Trophoblast cell (in vitro differentiated cells and primary cell): ENCODE measurements around the gene MAGI2.
A peak's percentile ranks its signal among the peaks of the same experiment; 100 is the strongest.

Experiments
- DNase-seq, 2 donors: peaks; one replicate each; pipeline ENCODE4 v3.0.0-alpha.2; 2016
- H2AFZ ChIP-seq: 2 replicates; pipeline ENCODE4 v1.6.1; 2013; ENCODE audit warnings: low read length, moderate library complexity, mild to moderate bottlenecking; ENCODE audit not compliant: insufficient read depth, poor library complexity
- H2AK5ac ChIP-seq: 2 replicates; pipeline ENCODE4 v1.6.1; 2013; ENCODE audit warnings: mild to moderate bottlenecking, low read length
- H2BK120ac ChIP-seq: 2 replicates; pipeline ENCODE4 v1.6.1; 2013; ENCODE audit warnings: low read length, mild to moderate bottlenecking, moderate library complexity; ENCODE audit not compliant: insufficient read depth, poor library complexity
- H2BK12ac ChIP-seq: 2 replicates; pipeline ENCODE4 v1.6.1; 2013; ENCODE audit warnings: mild to moderate bottlenecking, low read length, moderate library complexity
- H2BK5ac ChIP-seq: 2 replicates; pipeline ENCODE4 v1.6.1; 2013; ENCODE audit warnings: low read length, low read depth, moderate library complexity, mild to moderate bottlenecking; ENCODE audit not compliant: poor library complexity
- H3K14ac ChIP-seq: 2 replicates; pipeline ENCODE4 v1.6.1; 2013; ENCODE audit warnings: mild to moderate bottlenecking, low read length
- H3K18ac ChIP-seq: 2 replicates; pipeline ENCODE4 v1.6.1; 2013; ENCODE audit warnings: mild to moderate bottlenecking, low read length
- H3K23ac ChIP-seq: 2 replicates; pipeline ENCODE4 v1.6.1; 2013; ENCODE audit warnings: low read length
- H3K27ac ChIP-seq: 2 replicates; pipeline ENCODE4 v1.5.1; 2013; ENCODE audit warnings: low read depth, mild to moderate bottlenecking, inconsistent platforms, low read length, moderate library complexity
- H3K27me3 ChIP-seq: 2 replicates; pipeline ENCODE4 v1.6.1; 2013; ENCODE audit warnings: inconsistent platforms, mild to moderate bottlenecking, low read length, moderate library complexity; ENCODE audit not compliant: insufficient read depth
- H3K36me3 ChIP-seq, 2 experiments: 1 replicate in 1 of 2; 2 replicates in 1 of 2; pipeline ENCODE4 v1.6.1; 2013; ENCODE audit warnings: low read length in 2 of 2, mild to moderate bottlenecking in 2 of 2, moderate library complexity in 1 of 2; ENCODE audit not compliant: insufficient read depth in 2 of 2, control insufficient read depth in 1 of 2
- H3K4ac ChIP-seq: 2 replicates; pipeline ENCODE4 v1.6.1; 2013; ENCODE audit warnings: low read depth, mild to moderate bottlenecking, low read length, moderate library complexity
- H3K4me1 ChIP-seq, 2 experiments: 1 replicate in 1 of 2; 2 replicates in 1 of 2; pipeline ENCODE4 v1.6.1; 2013; ENCODE audit warnings: low read length in 2 of 2, mild to moderate bottlenecking in 2 of 2, moderate library complexity in 1 of 2; ENCODE audit not compliant: insufficient read depth in 2 of 2, control insufficient read depth in 1 of 2
- H3K4me2 ChIP-seq: 2 replicates; pipeline ENCODE4 v1.6.1; 2013; ENCODE audit warnings: inconsistent platforms, mild to moderate bottlenecking, low read length, moderate library complexity
- H3K4me3 ChIP-seq: 2 replicates; pipeline ENCODE4 v1.5.1; 2013; ENCODE audit warnings: mild to moderate bottlenecking, low read depth, low read length, inconsistent platforms
- H3K79me1 ChIP-seq: one replicate; pipeline ENCODE4 v1.6.1; 2013; ENCODE audit warnings: low read length
- H3K79me2 ChIP-seq: 2 replicates; pipeline ENCODE4 v1.6.1; 2013; ENCODE audit warnings: low read length, mild to moderate bottlenecking; ENCODE audit not compliant: control insufficient read depth, insufficient read depth, poor library complexity
- H3K9ac ChIP-seq: 2 replicates; pipeline ENCODE4 v1.6.1; 2013; ENCODE audit warnings: mild to moderate bottlenecking, low read length
- H3K9me3 ChIP-seq: 2 replicates; pipeline ENCODE4 v1.6.1; 2013; ENCODE audit warnings: low read depth, mild to moderate bottlenecking, control low read depth, inconsistent platforms, low read length; ENCODE audit not compliant: insufficient read depth
- H4K12ac ChIP-seq: 2 replicates; pipeline ENCODE4 v1.6.1; 2013; ENCODE audit warnings: low read depth, mild to moderate bottlenecking, low read length, moderate library complexity
- H4K8ac ChIP-seq: 2 replicates; pipeline ENCODE4 v1.6.1; 2013; ENCODE audit warnings: low read depth, mild to moderate bottlenecking, low read length, moderate library complexity
- H4K91ac ChIP-seq: one replicate; pipeline ENCODE4 v1.6.1; 2013; ENCODE audit warnings: low read depth, mild to moderate bottlenecking, low read length, moderate library complexity
- WGBS: extraction: QIAGEN DNeasy Blood & Tissue Kit; methylation state at CpG from one replicate; pipeline ENCODE4 v1.1.7; 2013; ENCODE audit warnings: missing lambda C conversion rate; ENCODE audit not compliant: insufficient read length, insufficient coverage; ENCODE audit errors: extremely low coverage; 5-methylcytosine and 5-hydroxymethylcytosine counted together

MAGI2 gene

GRCh38 chr7:78052112-78052511 lies 1401.4 kb downstream of the MAGI2 start:
- no peak overlapping the region for H3K23ac ChIP-seq
- no peak overlapping the region for H3K4ac ChIP-seq
- peak overlapping the region; percentile 13 for H3K9ac ChIP-seq
- H2AK5ac ChIP-seq, result no peak overlapping the region
- no peak for DNase-seq
- no peak overlapping the region for H2BK12ac ChIP-seq
- no peak overlapping the region for H3K27ac ChIP-seq
- no peak overlapping the region for H3K4me3 ChIP-seq
- no peaks in the 10 kb centered on the region for H3K36me3 ChIP-seq
- WGBS, result no CpG with 5 or more reads among the region's 7 CpGs
- H3K79me1 ChIP-seq, result no peaks in the 10 kb centered on the region
- no peak overlapping the region for H2AFZ ChIP-seq
- H3K18ac ChIP-seq, result no peak overlapping the region
- no peak overlapping the region for H4K12ac ChIP-seq
- H4K8ac ChIP-seq, result no peak overlapping the region
- no peak overlapping the region for H2BK120ac ChIP-seq
- no peak overlapping the region for H2BK5ac ChIP-seq
- no peak overlapping the region for H4K91ac ChIP-seq
- H3K4me2 ChIP-seq, result no peak overlapping the region
- no peaks in the 10 kb centered on the region for H3K27me3 ChIP-seq
- peaks cover 0 to 2% of the 10 kb centered on the region in 2 experiments for H3K4me1 ChIP-seq
- no peaks in the 10 kb centered on the region for H3K79me2 ChIP-seq
- no peaks in the 10 kb centered on the region for H3K9me3 ChIP-seq
- H3K14ac ChIP-seq, result no peak overlapping the region

GRCh38 chr7:78047800-78048199 lies 1405.7 kb downstream of the MAGI2 start:
- H3K27ac ChIP-seq, result no peak overlapping the region
- H3K18ac ChIP-seq, result no peak overlapping the region
- H3K23ac ChIP-seq, result no peak overlapping the region
- H3K4me3 ChIP-seq, result no peak overlapping the region
- no peaks in the 10 kb centered on the region for H3K79me1 ChIP-seq
- no peak overlapping the region for H3K9ac ChIP-seq
- H2BK12ac ChIP-seq, result no peak overlapping the region
- H4K8ac ChIP-seq, result no peak overlapping the region
- H2AFZ ChIP-seq, result no peak overlapping the region
- WGBS, result no CpG with 5 or more reads among the region's 3 CpGs
- H4K12ac ChIP-seq, result no peak overlapping the region
- no peak overlapping the region for H2BK5ac ChIP-seq
- no peak overlapping the region for H3K4me2 ChIP-seq
- no peak overlapping the region for H3K4ac ChIP-seq
- H3K79me2 ChIP-seq, result no peaks in the 10 kb centered on the region
- H3K9me3 ChIP-seq, result no peaks in the 10 kb centered on the region
- H3K4me1 ChIP-seq, result peaks cover 0 to 2% of the 10 kb centered on the region in 2 experiments
- no peak overlapping the region for H2AK5ac ChIP-seq
- no peak for DNase-seq
- no peak overlapping the region for H3K14ac ChIP-seq
- no peak overlapping the region for H4K91ac ChIP-seq
- no peaks in the 10 kb centered on the region for H3K36me3 ChIP-seq
- H2BK120ac ChIP-seq, result no peak overlapping the region
- no peaks in the 10 kb centered on the region for H3K27me3 ChIP-seq

- Histone ChIP-seq H3K18ac (no peak overlapping the region), H3K14ac (no peak overlapping the region), H3K4me2 (no peak overlapping the region), H3K79me2 (no peaks in the 10 kb centered on the region), H3K27me3 (no peaks in the 10 kb centered on the region), H4K8ac (no peak overlapping the region), H3K23ac (no peak overlapping the region), H2BK120ac (no peak overlapping the region), H3K4ac (no peak overlapping the region), H2AFZ (no peak overlapping the region), H3K27ac (no peak overlapping the region), H3K9ac (no peak overlapping the region), H3K9me3 (no peaks in the 10 kb centered on the region), H2BK5ac (no peak overlapping the region), H3K79me1 (no peaks in the 10 kb centered on the region), H3K36me3 (no peaks in the 10 kb centered on the region), H2AK5ac (no peak overlapping the region), H2BK12ac (no peak overlapping the region), H3K4me1 (peaks cover 0 to 2% of the 10 kb centered on the region in 2 experiments), H4K91ac (no peak overlapping the region), H4K12ac (no peak overlapping the region), H3K4me3 (no peak overlapping the region)
- no CpG with 5 or more reads among the region's 2 CpGs for WGBS
- DNase-seq, result no peak
These were observed 1410.3 kb downstream of the MAGI2 start for GRCh38 chr7:78043159-78043558.

DNA sequence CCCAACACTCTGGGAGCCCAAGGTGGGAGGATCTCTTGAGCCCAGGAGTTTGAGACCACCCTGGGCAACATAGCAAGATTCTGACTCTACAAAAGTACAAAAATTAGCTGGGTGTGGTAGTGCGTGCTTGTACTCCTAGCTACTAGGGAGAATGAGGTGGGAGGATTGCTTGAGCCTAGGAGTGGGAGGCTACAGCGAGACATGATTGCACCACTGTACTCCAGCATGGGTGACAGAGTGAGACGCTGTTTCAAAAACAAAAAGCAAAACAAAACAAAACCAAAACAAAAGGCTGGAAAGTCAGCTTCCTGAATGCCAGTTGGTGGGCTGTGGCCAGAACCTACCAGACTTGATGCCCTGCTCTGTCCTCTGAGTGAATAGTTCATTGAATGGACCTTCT lies 1412.0 kb downstream of the MAGI2 start:
- no peak overlapping the region for H3K27ac ChIP-seq
- no peak overlapping the region for H3K4me2 ChIP-seq
- H2AFZ ChIP-seq, result no peak overlapping the region
- no peak overlapping the region for H3K4ac ChIP-seq
- no peak overlapping the region for H2BK5ac ChIP-seq
- H3K4me3 ChIP-seq, result no peak overlapping the region
- no peak overlapping the region for H3K18ac ChIP-seq
- no peak overlapping the region for H4K91ac ChIP-seq
- no peak overlapping the region for H3K14ac ChIP-seq
- H3K9me3 ChIP-seq, result no peaks in the 10 kb centered on the region
- H2AK5ac ChIP-seq, result no peak overlapping the region
- H3K79me1 ChIP-seq, result no peaks in the 10 kb centered on the region
- H3K4me1 ChIP-seq, result peaks cover 0 to 2% of the 10 kb centered on the region in 2 experiments
- no peak for DNase-seq
- H3K9ac ChIP-seq, result no peak overlapping the region
- no peak overlapping the region for H4K12ac ChIP-seq
- no peaks in the 10 kb centered on the region for H3K27me3 ChIP-seq
- no peak overlapping the region for H2BK120ac ChIP-seq
- no peak overlapping the region for H4K8ac ChIP-seq
- H3K23ac ChIP-seq, result no peak overlapping the region
- H3K79me2 ChIP-seq, result no peaks in the 10 kb centered on the region
- no CpG with 5 or more reads among the region's 3 CpGs for WGBS
- no peaks in the 10 kb centered on the region for H3K36me3 ChIP-seq
- H2BK12ac ChIP-seq, result no peak overlapping the region
